HG03520 (cell line): ENCODE measurements around the gene BMP6.
"Not testable (repeated sequence)": the region's sequence is repeated elsewhere in the genome, so short reads cannot be mapped to it uniquely, and the experiment has no call there.

Experiments
- ATAC-seq: cut with Tn5 transposase; IDR thresholded peaks from one replicate; pipeline ENCODE4 v1.9.1; 2021; ENCODE audit warnings: mild to moderate bottlenecking, moderate library complexity; ENCODE audit not compliant: unreplicated experiment

Gene BMP6

GRCh38 chr6:7786214-7786661 lies 60.3 kb downstream of the BMP6 start:
- ATAC-seq = no peak

- no peak for ATAC-seq
Measured at GRCh38 chr6:7787137-7787608, 61.3 kb downstream of the BMP6 start.

GRCh38 chr6:7787731-7788130 lies 61.8 kb downstream of the BMP6 start:
- no peak for ATAC-seq

- ATAC-seq = no peak
Measured at GRCh38 chr6:7794509-7794908, 68.6 kb downstream of the BMP6 start.

- ATAC-seq = no peak
Measured at GRCh38 chr6:7797386-7797785, 71.5 kb downstream of the BMP6 start.

- no peak for ATAC-seq
Measured at GRCh38 chr6:7798751-7799150, 72.9 kb downstream of the BMP6 start.

- ATAC-seq = no peak
Measured at GRCh38 chr6:7802662-7803061, 76.8 kb downstream of the BMP6 start.

- no peak for ATAC-seq
Measured at GRCh38 chr6:7803214-7803613, 77.3 kb downstream of the BMP6 start.

GRCh38 chr6:7805078-7805849 lies 79.4 kb downstream of the BMP6 start:
- no peak for ATAC-seq

GRCh38 chr6:7805850-7806214 lies 79.9 kb downstream of the BMP6 start:
- ATAC-seq = no peak

GRCh38 chr6:7806711-7807110 lies 80.8 kb downstream of the BMP6 start:
- no peak for ATAC-seq

- no peak for ATAC-seq
Measured at GRCh38 chr6:7809346-7809745, 83.4 kb downstream of the BMP6 start.

- ATAC-seq = no peak
Measured at GRCh38 chr6:7811441-7811840, 85.5 kb downstream of the BMP6 start.

GRCh38 chr6:7812623-7813022 lies 86.7 kb downstream of the BMP6 start:
- ATAC-seq = no peak

GRCh38 chr6:7813193-7813592 lies 87.3 kb downstream of the BMP6 start:
- ATAC-seq = no peak

- no peak for ATAC-seq
Measured at GRCh38 chr6:7813704-7814103, 87.8 kb downstream of the BMP6 start.

GRCh38 chr6:7815716-7816115 lies 89.8 kb downstream of the BMP6 start:
- no peak for ATAC-seq

GRCh38 chr6:7817184-7817583 lies 91.3 kb downstream of the BMP6 start:
- ATAC-seq = not testable (repeated sequence)

GRCh38 chr6:7818257-7819214 lies 92.6 kb downstream of the BMP6 start:
- ATAC-seq = no peak

GRCh38 chr6:7819431-7820015 lies 93.6 kb downstream of the BMP6 start:
- no peak for ATAC-seq

- ATAC-seq = no peak
Measured at GRCh38 chr6:7820288-7820835, 94.5 kb downstream of the BMP6 start.
